Inflammatory macrophage treated with lipopolysaccharide for 1 hour (primary cell): ENCODE results near the gene MAP2K6.

Experiments
- DNase-seq, 2 donors: peaks; one replicate each; pipeline ENCODE4 v3.0.0-alpha.2; 2020 to 2022

Gene MAP2K6

DNA sequence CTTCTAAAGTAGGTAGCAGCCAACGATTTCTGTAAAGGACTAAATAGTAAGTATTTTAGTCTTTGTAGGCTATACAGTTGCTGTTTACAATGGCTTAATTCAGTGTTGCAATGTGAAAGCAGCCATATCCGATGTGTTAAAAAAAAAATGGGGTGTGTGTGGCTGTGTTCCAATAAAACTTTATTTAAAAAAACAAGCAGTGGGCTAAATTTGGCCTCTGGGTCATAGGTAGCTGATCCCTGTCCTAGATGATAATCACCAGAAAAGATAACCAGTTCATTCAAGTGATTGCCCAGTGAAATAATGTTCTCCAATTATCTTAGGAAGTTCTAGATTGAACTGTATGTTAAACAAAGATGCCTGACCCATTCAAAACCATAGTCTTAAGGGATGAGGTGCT is 124.3 kb downstream of the MAP2K6 start:
- no peak for DNase-seq

DNA sequence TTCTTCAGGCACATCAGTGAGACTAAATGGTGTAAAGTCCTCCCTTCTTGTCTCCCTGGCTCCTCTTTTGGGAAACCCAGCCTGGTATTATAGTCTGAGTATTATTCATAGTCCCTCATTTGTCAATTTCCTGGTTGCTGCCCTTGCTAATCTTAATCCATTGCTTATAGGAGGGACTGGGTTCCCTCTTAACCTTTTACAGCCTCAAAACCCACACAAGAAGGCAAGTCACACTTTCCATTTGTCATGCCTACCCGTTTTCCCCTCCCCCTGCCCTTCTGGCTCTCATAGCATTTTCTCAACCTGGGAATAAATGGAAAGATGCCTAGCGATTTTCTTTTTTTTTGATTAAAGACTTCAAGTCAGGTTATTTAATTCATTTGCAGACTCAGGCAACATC is 124.8 kb downstream of the MAP2K6 start:
- no peak for DNase-seq

DNA sequence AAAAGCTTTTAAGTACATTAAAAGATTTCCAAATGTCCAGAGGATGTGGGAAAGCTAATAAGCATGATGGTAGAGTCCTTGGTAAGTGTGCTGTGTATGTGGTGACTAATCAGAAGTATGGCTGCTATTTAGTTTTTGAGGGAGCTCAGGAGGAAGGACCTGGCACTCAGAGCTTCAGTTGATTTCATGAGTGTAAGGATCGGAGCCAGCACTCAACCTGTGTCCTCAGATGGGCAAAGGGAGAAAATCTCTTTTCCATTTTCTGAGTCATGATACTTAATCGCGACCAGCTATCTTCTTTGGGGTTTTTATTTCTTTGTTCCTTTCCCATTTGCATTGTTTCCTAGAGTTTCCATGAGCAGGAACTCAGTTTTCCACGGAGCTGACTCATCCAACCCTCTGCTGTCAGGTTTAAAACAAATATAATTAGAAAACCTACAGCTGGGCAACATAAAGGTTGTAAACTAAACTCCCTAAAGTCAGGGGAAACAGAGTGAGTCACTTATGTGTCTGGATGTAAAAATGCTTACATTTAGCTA is 125.4 kb downstream of the MAP2K6 start:
- DNase-seq: no peak

DNA sequence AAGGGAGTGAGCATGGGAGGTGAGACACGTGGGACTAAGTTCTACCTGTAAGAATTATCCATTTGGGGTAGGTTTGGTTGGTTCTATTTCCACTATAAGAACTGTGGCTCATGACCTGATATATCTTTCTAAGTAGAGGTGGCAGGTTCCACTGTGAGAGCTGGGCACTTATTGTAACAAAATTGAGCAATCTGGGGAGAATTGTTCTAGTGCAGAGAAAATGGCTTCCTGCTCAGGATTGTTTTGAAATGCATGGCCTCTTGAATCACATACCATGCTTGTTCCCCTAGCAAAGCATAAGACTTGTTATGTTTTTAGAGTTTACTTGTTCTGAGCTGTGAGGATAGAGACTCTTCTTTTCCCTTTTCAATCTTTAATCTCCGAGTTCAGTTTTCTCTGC is 125.9 kb downstream of the MAP2K6 start:
- DNase-seq: no peak

DNA sequence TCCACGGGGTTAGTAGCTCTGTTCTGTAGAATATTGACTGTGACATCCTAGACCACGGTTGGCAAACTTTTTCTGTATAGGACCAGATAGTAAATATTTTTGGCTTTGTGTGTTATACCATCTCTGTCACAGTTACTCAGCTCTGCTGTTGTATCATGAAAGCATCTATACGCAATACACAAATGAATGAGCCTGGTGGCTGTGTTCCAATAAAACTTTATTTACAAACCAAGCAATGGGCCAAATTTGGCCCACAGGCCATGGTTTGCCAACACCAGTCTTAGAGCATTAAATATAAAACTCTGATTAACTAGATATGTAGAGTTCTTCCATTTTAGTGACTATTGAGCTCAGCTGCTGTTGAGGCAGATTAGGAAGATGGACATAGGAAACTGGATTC is 132.7 kb downstream of the MAP2K6 start:
- no peak for DNase-seq

DNA sequence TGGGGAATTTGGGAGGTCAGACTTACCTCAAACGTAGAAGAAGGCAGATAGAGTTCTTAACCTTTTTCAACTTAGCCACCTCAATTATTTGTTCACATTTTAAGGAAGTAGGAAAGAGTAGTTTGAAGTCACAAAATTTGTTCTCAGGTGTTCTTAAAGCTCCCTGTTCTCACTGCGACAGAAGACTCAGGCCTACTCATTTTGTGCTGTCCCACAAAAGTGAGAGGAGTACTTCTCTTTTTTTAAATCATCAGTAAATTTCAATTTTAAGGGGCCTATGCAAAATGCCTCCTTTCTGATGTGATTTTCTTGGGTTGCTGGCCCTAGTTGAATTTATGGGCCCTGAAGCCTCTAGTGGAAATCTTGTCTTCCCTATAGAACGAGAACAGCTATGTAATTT is 133.4 kb downstream of the MAP2K6 start:
- DNase-seq: no peak

DNA sequence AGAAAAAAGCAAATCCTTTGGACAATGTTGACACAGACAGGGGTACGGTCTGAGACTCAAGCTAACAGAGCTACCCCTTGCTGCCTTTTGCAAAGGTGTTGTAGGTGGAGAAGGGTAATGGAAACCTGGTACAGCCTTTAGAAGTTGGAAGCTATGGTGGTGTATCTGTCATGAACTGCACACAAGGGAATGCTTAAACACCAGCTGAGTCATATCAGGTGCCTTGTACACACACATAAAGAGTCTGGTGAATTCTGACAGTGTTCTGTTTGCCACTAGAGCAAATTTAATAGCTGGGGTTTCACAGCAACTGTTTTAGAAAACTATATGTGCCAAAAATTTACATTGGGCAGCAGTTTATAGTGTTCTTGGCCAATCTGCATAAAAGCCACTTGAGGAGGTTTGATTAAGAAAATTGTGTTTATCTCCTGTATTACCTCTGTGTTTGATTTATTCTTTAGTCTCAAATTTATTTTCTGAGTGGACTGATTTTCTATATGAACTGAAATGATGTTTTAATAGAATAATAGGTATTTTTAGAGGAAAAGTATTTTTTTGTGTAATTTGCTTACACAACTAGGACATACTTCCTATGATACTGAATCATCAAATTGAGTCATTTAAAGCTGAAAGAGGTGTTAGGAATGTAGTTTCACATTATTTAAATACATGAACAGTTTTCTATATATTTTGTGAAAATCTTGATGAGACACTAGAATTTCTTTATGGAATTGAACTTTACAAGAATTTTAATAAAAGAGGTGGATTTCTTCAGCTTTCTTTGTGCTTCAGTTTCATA is 136.9 kb downstream of the MAP2K6 start:
- no peak for DNase-seq

DNA sequence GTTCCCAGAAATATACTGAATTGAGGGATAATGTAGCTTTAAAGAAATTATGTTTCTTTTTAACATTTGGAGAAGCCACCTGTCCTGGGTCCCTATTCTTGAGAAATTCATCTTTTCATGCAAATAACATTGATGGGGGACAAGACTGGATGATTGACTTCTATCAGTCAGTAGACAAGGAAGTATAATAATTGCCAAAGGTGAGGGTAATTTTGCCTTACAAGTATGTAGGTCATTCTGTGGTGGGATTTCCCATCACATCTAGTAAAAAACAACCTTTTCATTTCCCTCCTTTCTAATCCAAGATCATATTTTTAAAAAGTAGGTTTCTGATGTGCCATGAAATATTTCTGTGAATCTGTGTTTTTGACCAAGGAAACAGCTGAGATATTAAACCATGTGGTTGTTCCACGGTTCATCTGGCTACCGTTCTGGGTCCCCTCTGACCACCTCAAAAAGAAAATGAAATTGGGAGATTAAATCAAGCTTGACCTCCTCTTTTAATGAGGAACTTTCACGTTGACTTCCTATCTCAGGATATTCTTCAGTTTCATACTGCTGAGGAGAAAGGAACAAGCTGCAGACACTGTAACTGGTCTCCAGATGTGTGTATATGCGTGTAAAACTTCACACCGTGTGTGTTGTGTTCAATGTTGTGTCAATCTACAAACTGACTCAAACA is 138.6 kb downstream of the MAP2K6 start:
- DNase-seq: no peak

DNA sequence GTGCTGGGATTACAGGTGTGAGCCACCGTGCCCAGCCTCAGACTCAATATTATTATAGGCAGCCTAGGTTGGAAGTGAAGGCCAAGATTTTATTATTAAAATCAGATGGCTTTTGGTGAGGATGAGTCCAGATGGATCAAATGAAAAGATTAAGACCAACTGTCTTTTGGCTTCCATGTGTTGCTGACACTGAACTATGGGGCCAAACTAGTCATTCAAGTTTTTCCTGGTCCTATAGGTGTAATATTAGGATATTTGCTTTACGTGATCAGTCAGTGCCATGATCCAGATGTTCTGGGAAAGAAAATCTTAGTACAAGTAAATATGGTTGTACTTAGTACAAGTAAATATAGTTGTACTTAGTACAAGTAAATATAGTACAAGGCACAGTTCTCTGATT is 140.6 kb downstream of the MAP2K6 start:
- DNase-seq: no peak

DNA sequence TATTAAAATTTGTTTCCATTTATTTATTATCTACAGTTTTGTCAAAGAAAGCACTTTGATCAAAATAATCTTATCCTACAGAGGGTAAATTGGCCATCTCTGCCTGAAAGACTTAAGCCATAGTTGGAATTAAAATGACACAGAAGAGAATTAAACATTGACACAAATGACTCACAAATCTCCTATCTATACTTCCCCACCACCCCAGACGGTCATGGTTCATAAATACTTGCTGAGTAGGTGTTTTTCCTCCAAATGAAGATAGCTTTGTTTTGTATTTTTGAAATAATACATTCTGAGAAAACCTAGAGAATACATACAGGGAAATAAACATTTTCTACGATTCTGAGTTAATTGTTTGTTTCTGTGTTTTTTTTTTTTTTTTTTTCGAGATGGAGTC is 142.8 kb downstream of the MAP2K6 start:
- DNase-seq: no peak

DNA sequence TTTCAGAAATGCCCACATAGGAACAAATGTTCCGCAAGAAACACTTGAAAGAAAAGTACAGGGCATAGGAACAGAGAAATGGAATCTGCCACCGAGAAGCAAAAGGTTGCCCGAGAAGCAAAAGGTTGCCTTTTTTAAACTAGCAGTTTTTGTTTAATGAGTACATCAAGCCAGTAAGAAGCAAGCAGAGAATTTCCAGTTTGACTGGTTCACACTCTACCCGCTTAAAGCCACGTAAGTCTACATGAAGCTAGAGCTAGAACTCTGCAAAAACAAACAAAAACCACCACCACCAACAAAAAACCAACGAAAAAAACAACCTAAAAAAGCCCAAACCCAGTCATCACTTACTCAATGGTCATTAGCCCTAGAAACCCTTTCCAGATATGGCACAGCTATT is 144.3 kb downstream of the MAP2K6 start:
- no peak for DNase-seq

DNA sequence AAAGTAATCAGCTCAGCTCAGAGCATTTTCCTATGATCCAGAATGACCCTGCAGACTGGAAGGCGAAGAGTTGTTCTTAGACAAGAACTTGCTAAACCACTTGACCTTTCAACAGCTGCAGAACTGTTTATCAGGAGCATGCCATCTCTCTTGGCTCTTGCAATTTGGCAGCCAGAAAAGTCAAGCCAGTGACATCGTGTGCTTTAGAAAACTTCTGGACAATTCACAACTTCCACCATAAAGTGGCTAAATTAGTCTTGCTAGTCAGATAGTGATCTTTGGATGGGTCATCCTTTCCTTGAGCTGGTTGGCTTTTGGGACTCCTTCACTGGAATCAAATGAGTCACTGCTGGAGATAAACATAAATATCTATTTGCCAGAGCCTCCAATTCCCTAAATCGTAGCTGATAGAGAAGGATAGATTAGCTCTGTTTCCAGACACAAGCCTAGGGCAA is 146.5 kb downstream of the MAP2K6 start:
- DNase-seq: no peak

DNA sequence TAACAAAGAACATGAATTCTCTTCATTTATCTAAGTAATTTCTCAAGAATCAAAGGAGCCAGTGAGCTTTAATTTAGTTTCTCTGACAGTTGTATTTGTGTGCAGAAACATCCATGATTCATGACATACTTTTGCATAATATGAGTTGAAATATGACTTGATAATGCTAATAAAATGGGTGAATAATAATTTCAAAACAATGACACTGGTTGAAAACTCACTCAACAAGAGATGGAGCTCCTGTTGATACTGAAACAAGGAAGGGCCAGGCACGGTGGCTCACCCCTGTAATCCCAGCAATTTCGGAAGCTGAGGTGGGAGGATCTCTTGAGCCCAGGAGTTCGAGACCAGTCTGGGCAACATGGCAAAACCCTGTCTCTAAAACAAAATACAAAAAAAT is 147.0 kb downstream of the MAP2K6 start:
- no peak for DNase-seq

DNA sequence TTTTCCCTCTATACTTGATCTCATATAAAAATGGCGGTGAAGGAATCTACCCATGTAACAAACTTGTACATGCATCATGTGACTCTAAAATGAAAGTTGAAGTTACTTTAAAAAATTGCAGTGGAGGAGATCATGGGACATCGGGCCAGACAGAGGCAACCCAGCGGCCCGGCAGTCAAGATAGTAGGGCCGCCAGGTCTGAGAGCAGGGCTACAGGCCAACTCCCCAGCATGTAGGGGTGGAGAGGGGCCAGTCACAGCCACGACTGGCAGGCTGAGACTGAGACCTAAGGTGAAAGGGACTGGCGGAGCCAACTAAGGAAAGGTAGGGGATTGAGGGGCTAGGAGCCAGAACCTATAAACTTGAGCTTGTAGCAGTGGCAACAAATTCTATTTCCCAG is 150.9 kb downstream of the MAP2K6 start:
- no peak for DNase-seq

DNA sequence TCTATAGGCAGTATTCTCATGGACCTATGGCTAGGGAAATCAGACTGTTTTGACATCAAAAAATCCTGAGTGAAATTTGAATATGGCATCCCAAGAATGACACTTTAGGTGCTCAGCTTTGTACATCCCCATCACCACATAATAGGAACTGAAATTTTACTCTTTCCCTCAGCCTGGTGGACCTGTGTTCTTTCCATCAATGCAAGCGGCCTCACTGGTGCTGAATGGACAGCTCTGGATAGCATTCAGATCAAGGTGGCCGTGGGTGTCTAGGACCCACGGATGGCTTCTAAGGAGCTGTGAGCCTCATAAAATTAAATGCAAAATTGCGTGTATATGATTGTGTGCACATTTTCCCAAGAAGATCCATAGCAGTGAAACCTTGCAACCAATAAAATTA is 152.6 kb downstream of the MAP2K6 start:
- no peak for DNase-seq

DNA sequence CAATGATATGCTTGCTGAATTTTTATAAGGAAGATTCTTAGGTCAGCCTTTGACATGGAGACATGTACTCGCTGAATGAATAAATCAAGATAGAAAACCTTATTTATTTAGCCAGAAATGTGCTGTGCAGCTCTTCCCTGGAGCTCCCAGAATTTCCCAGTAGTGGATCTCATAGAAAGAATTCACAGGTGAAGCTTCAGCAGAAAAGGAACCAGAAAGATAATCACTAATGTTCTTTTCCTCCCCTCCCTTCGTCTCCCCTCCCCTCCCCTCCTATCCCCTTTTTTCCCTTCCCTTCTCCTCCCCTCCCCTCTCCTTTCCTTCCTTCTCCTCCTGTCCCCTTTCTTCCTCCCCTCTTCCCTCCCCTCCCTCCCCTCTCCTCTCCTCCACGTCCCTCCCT is 158.2 kb downstream of the MAP2K6 start:
- DNase-seq: no peak

DNA sequence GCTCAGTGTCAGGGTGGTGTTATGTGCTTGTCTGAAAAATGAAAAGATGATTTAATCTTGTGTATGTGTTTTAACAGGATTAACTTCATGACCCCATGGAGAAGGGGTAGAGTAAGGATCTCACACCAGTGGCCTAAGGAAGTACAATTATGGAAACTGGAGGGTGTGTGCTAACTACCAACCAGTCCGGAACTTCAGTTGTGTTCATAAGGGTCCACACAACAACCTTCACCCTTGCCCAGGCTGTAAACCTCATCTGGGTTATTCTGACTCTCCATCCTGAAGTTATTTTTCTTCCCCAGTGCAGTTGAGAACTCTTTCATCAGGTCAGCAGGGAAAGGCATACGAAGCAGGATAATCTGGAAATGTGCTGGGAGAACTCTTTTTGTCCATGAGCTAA is 158.9 kb downstream of the MAP2K6 start:
- no peak for DNase-seq

DNA sequence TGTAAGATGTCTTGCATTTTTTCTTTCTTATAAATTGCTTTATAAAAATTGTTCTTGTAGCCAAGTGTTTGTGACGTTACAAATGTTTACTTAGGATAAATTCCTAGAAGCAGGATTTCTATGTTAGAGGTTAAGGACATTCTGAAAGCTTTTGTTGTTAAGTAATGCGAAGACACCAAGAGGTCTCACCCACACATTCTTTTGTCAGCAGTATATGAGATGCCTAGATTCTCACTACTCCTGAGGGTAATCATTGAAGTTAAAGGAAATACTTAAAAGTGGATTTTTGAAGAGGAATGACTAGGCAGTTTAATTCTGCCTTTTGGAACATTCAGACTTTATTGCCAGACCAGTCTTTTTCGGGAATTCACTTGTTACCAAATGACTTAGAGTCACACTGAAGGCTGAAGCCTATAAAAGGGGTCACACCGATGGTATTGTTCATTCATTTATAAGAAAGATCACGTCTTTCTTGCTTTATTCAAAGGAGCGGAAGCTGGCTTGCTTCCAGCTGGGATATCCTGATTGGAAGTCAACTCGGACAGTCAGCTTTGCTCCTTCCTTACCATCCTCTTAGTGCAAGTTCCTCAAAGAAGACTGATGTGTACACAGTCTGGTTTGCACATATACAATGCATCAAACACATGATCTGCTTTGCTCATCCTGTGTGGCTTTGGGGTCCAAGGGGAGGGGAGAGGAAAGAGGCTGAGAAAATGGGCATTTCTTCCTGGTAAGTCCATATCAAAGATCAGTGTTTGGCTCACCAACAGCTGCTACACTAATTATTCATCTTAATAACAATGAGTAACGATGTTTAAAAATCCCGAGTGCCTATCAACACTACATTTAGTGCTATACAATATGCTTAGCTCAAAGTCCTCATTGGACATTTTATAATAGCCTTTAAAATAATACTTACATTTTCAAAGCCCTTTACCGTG is 160.0 kb downstream of the MAP2K6 start:
- DNase-seq: no peak

DNA sequence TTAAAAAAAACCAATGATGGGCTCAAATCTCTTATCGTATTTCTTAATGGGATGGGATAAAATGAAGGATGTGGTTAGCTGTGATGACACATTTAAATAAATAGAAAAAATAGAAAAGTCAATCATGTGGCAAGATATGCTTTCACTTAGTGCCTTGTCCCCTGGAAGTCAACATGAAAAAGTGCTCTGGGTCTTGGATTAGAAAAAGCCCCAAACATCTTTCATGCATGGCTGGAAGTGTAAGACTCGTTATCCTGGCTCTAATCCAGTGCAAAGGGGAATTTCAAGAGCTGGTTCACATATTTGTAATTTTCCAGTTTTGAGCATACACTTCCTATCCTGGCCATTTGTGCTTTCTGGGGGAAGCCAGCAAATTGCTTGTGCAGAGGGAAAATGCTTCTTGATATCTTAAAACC is 160.9 kb downstream of the MAP2K6 start:
- DNase-seq: no peak

DNA sequence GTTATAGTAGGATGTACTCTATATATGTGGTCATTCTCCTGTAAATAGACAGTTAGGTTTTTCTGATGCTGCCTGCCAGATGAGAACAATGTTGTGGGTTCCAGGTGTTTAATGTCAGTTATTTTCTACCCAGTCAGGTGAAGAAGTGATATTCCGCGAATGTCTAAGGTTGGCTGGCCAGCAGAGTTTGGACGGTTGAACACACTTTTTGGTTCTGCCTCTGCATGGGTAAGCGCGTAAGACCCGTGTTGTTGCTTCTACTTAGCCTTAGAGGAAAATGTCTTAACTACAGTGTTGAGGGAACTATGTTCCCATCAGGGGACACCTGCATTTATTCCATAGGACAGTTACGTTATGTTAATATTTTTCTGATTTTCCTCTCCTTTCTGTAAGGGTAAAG is 162.6 kb downstream of the MAP2K6 start:
- no peak for DNase-seq

DNA sequence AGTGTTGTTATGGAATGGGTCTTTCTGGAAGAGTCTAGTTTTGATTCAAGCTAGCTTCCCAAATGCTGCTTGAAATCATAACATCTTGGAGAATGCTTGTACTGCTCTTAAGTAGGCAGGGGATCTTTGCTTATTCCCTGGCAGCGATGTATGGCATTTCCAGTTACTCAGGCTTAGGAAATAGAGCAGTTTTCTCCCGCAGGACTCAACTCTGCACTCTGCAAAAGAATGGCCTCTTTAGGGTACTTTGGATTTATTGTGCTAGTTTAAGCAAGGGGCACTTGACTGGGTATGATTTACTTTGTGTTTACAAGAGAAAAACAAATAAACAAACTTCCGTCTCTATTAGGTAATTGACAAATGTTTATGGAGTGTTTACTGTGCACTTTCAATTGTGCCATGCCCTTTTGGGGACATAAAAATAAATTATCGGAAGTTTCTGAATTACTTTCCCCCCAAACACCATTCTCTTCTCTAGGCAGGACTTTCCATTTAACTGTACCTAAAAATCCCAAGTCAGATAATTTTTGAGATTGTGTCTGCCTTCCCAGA is 164.0 kb downstream of the MAP2K6 start:
- no peak for DNase-seq

DNA sequence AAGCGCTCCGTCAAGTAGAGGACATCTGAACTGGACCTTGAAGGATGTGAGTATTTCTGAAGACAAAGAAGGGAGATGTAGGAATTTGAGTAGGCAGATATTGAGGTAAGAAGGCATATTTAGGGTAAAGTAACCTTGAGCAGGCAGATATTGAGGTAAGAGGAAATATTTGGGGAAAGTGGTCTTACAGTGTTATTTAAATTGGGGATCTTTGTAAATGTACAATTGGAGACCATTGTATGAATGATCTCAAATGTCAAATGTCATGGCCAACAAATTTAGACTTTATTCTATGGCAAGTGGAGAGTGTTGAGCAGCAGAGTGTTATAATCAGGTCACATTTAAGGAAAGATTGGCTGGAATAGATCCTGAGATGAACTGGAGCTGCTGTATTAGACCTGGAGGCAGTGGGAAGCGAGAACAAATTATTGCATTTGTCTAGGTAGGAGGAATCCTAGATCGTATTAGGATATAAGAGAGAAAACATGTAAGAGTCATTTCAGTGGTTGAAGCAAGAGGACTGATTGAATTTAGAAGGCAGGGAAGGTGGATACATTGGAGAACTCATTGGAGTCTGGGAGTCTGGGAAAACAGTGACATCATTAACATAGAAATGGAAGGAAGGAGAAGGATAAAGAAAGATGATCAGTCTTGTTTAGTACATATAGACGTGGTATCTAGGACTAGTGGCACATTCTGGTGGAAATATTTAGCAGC is 165.6 kb downstream of the MAP2K6 start:
- no peak for DNase-seq
